Measurements from ENCODE around the gene ANXA2.
"Not testable (repeated sequence)": the region's sequence is repeated elsewhere in the genome, so short reads cannot be mapped to it uniquely, and the experiment has no call there.

The ANXA2 gene

GRCh38 chr15:60410350-60410749 is 12.6 kb upstream of the ANXA2 start:
- not testable (repeated sequence) for DNase-seq (ENCODE audit: low read depth, low spot score)

GRCh38 chr15:60408463-60408981 is 10.7 kb upstream of the ANXA2 start:
- DNase-seq (ENCODE audit: low read depth, low spot score) = no peak

GRCh38 chr15:60407415-60407805 is 9.6 kb upstream of the ANXA2 start:
- peak; percentile 79 for DNase-seq (ENCODE audit: low read depth, low spot score)

- no peak for DNase-seq (ENCODE audit: low read depth, low spot score)
Measured at GRCh38 chr15:60406513-60407414, 9.0 kb upstream of the ANXA2 start.

GRCh38 chr15:60405399-60405798 is 7.6 kb upstream of the ANXA2 start:
- no peak for DNase-seq (ENCODE audit: low read depth, low spot score)

GRCh38 chr15:60404351-60404750 is 6.6 kb upstream of the ANXA2 start:
- DNase-seq (ENCODE audit: low read depth, low spot score) = not testable (repeated sequence)

GRCh38 chr15:60400944-60401343 is 3.2 kb upstream of the ANXA2 start:
- no peak for DNase-seq (ENCODE audit: low read depth, low spot score)

- no peak for DNase-seq (ENCODE audit: low read depth, low spot score)
Measured at GRCh38 chr15:60399931-60400330, 2.1 kb upstream of the ANXA2 start.

- peak; percentile 30 for DNase-seq (ENCODE audit: low read depth, low spot score)
Measured at GRCh38 chr15:60399246-60399915, 1.6 kb upstream of the ANXA2 start.

- peak; percentile 89 for DNase-seq (ENCODE audit: low read depth, low spot score)
Measured at GRCh38 chr15:60396958-60397771, 621 bp downstream of the ANXA2 start.

- DNase-seq (ENCODE audit: low read depth, low spot score) = peak; percentile 55
Measured at GRCh38 chr15:60396560-60396957, 1.2 kb downstream of the ANXA2 start.

- DNase-seq (ENCODE audit: low read depth, low spot score) = peak; percentile 54
Measured at GRCh38 chr15:60396100-60396499, 1.7 kb downstream of the ANXA2 start.

GRCh38 chr15:60395276-60396011 is 2.3 kb downstream of the ANXA2 start:
- DNase-seq (ENCODE audit: low read depth, low spot score) = peak; percentile 49

- DNase-seq (ENCODE audit: low read depth, low spot score) = peak; percentile 45
Measured at GRCh38 chr15:60394689-60395097, 3.1 kb downstream of the ANXA2 start.

- peak; percentile 91 for DNase-seq (ENCODE audit: low read depth, low spot score)
Measured at GRCh38 chr15:60392986-60393790, 4.6 kb downstream of the ANXA2 start.

GRCh38 chr15:60392601-60392985 is 5.2 kb downstream of the ANXA2 start:
- DNase-seq (ENCODE audit: low read depth, low spot score) = peak; percentile 83

- DNase-seq (ENCODE audit: low read depth, low spot score) = peak; percentile 27
Measured at GRCh38 chr15:60391722-60392315, 6.0 kb downstream of the ANXA2 start.

- peak; percentile 93 for DNase-seq (ENCODE audit: low read depth, low spot score)
Measured at GRCh38 chr15:60390871-60391501, 6.8 kb downstream of the ANXA2 start.

- peak; percentile 45 for DNase-seq (ENCODE audit: low read depth, low spot score)
Measured at GRCh38 chr15:60390231-60390630, 7.6 kb downstream of the ANXA2 start.

All from astrocyte of the hippocampus (primary cell).